HCT116 (cell line): ENCODE results near the gene CDH4. TPM values are rescaled to one million over a fixed set of nuclear protein-coding genes. Genes with fewer than 3 reads are reported as not detected.

ENCODE experiments used
- ATAC-seq: fragments of 200-7000 bp; cut with Tn5 transposase; 2 replicates; pipeline ENCODE4 v1.9.1; 2020; ENCODE audit warnings: mild to moderate bottlenecking, moderate library complexity
- BruUV-seq: library from RNA; stranded (reverse); fragments of 400-500 nt; replicated peaks from 2 replicates; lab custom pipeline; 2021; lab: Mats Ljungman, UMichigan
- CTCF ChIA-PET: fragments of 300-600 bp; sonication (Branson Sonifier 250); formaldehyde crosslinking; loops from one replicate; lab custom pipeline; 2021; ENCODE audit warnings: antibody characterized with exemption; lab: Charles Lee
- POLR2A ChIA-PET: fragments of 300-600, 350-600 bp; sonication (Branson Sonifier 250); formaldehyde crosslinking; loops from one replicate; lab custom pipeline; 2021; ENCODE audit warnings: antibody characterized with exemption; lab: Charles Lee
- RAD21 ChIA-PET, 2 experiments: fragments of 300-600 bp; sonication (Branson Sonifier 250); formaldehyde crosslinking; loops; one replicate each; lab custom pipeline; 2023; ENCODE audit warnings: low total read pairs in 2 of 2; ENCODE audit not compliant: uncharacterized antibody in 2 of 2, unreplicated experiment in 2 of 2, low non-redundant PET in 1 of 2; lab: Charles Lee
- DNase-seq: peaks from one replicate; pipeline ENCODE4 v3.0.0-alpha.2; 2010; ENCODE audit warnings: low read depth, low spot score
- H2AFZ ChIP-seq: fragments of 200-600 bp; shearing (Covaris generic), sonication (generic); 2 replicates; pipeline ENCODE4 v1.6.1; 2017; ENCODE audit warnings: low read depth, mixed run types, mixed read lengths, antibody characterized with exemption, low read length; ENCODE audit not compliant: poor library complexity, severe bottlenecking
- H3K27ac ChIP-seq: 2 replicates; pipeline ENCODE4 v1.5.1; 2012; ENCODE audit warnings: low read depth, low read length
- H3K27me3 ChIP-seq: fragments of 200-600 bp; sonication (generic); 2 replicates; pipeline ENCODE4 v1.6.1; 2016; ENCODE audit warnings: mixed run types, low read length, mixed read lengths; ENCODE audit not compliant: insufficient read depth
- H3K36me3 ChIP-seq, 2 experiments: fragments of 200-500 bp in 1 of 2; fragments of 200-600 bp in 1 of 2; sonication (Bioruptor generic) in 1 of 2; sonication (generic) in 1 of 2; 2 replicates each; pipeline versions ENCODE4 v1.5.1 to v1.6.1; 2014 to 2016; ENCODE audit warnings: low read length in 2 of 2, inconsistent platforms in 1 of 2, mixed read lengths in 1 of 2, mixed run types in 1 of 2; ENCODE audit not compliant: insufficient read depth in 2 of 2, control insufficient read depth in 1 of 2
- H3K4me1 ChIP-seq, 2 experiments: fragments of 200-600 bp in 1 of 2; sonication (generic) in 1 of 2; 2 replicates each; pipeline versions ENCODE4 v1.5.1 to v1.6.1; 2012 to 2017; ENCODE audit warnings: low read length in 2 of 2, inconsistent platforms in 1 of 2, mild to moderate bottlenecking in 1 of 2, mixed read lengths in 1 of 2, mixed run types in 1 of 2, moderate library complexity in 1 of 2; ENCODE audit not compliant: insufficient read depth in 2 of 2, control insufficient read depth in 1 of 2
- H3K4me2 ChIP-seq: fragments of 200-600 bp; sonication (generic); 2 replicates; pipeline ENCODE4 v1.6.1; 2017; ENCODE audit warnings: mixed run types, low read length, mixed read lengths
- H3K4me3 ChIP-seq, 2 experiments: fragments of 200-600 bp in 1 of 2; sonication (generic) in 1 of 2; replicated peaks in 1 of 2; 2 replicates each; pipeline ENCODE4 v1.5.1; 2011 to 2016; ENCODE audit warnings: low read length in 2 of 2, control low read depth in 1 of 2, low read depth in 1 of 2, mild to moderate bottlenecking in 1 of 2, mixed read lengths in 1 of 2, mixed run types in 1 of 2
- H3K79me2 ChIP-seq: fragments of 200-600 bp; sonication (generic); 2 replicates; pipeline ENCODE4 v1.6.1; 2017; ENCODE audit warnings: mild to moderate bottlenecking, mixed run types, low read length, moderate library complexity, mixed read lengths; ENCODE audit not compliant: insufficient read depth
- H3K9ac ChIP-seq: fragments of 200-600 bp; sonication (generic); 2 replicates; pipeline ENCODE4 v1.6.1; 2016; ENCODE audit warnings: low read length, mixed read lengths
- H3K9me2 ChIP-seq: fragments of 200-600 bp; sonication (generic), shearing (Covaris generic); 2 replicates; pipeline ENCODE4 v1.6.1; 2017; ENCODE audit warnings: mixed run types, mild to moderate bottlenecking, moderate library complexity; ENCODE audit not compliant: insufficient read depth
- H3K9me3 ChIP-seq, 2 experiments: fragments of 200-500 bp in 1 of 2; fragments of 200-600 bp in 1 of 2; sonication (Bioruptor generic) in 1 of 2; sonication (generic) in 1 of 2; 2 replicates each; pipeline ENCODE4 v1.6.1; 2014 to 2017; ENCODE audit warnings: low read length in 2 of 2, mixed read lengths in 2 of 2, inconsistent platforms in 1 of 2, low read depth in 1 of 2, mild to moderate bottlenecking in 1 of 2, mixed run types in 1 of 2, moderate library complexity in 1 of 2; ENCODE audit not compliant: control insufficient read depth in 1 of 2, insufficient read depth in 1 of 2
- H4K20me1 ChIP-seq: fragments of 200-600 bp; sonication (generic), shearing (Covaris generic); 2 replicates; pipeline ENCODE4 v1.6.1; 2017; ENCODE audit warnings: mixed run types, mild to moderate bottlenecking, moderate library complexity; ENCODE audit not compliant: insufficient read depth
- CBX3 ChIP-seq: IDR thresholded peaks from 2 replicates; pipeline ENCODE4 v1.6.1; 2012; ENCODE audit warnings: low read depth
- EGR1 ChIP-seq: IDR thresholded peaks from 2 replicates; pipeline ENCODE4 v1.6.1; 2012; ENCODE audit warnings: low read depth
- FOSL1 ChIP-seq: IDR thresholded peaks from 2 replicates; pipeline ENCODE4 v1.6.1; 2012; ENCODE audit warnings: low read depth
- JUND ChIP-seq: IDR thresholded peaks from 2 replicates; pipeline ENCODE4 v1.6.1; 2012
- SIN3A ChIP-seq: IDR thresholded peaks from 2 replicates; pipeline ENCODE4 v1.6.1; 2012; ENCODE audit warnings: low read depth
- SP1 ChIP-seq: IDR thresholded peaks from 2 replicates; pipeline ENCODE4 v1.6.1; 2012; ENCODE audit warnings: low read depth
- SRF ChIP-seq: IDR thresholded peaks from 2 replicates; pipeline ENCODE4 v1.6.1; 2012; ENCODE audit warnings: low read depth
- TCF7L2 ChIP-seq: IDR thresholded peaks from 2 replicates; pipeline ENCODE4 v1.7.0; 2011; ENCODE audit warnings: borderline replicate concordance, inconsistent platforms; ENCODE audit not compliant: insufficient read depth, insufficient read length; ENCODE audit errors: extremely low read depth
- YY1 ChIP-seq: IDR thresholded peaks from 2 replicates; pipeline ENCODE4 v1.6.1; 2011; ENCODE audit warnings: low read length, low read depth, moderate library complexity, mild to moderate bottlenecking; ENCODE audit not compliant: insufficient replicate concordance; ENCODE audit errors: extremely low read depth
- ZFX ChIP-seq: fragments of 450-650 bp; IDR thresholded peaks from 2 replicates; pipeline ENCODE4 v1.6.1; 2017
- ZNF274 ChIP-seq: fragments of 200-500 bp; sonication (Bioruptor generic); IDR thresholded peaks from 2 replicates; pipeline ENCODE4 v1.6.1; 2014; ENCODE audit warnings: mild to moderate bottlenecking, low read depth, low read length, inconsistent platforms
- intact Hi-C: fragments of 100-400 bp; cut with micrococcal nuclease; formaldehyde crosslinking; loops from 2 replicates; pipeline ENCODE4 v1.10.0; 2022
- total RNA-seq: library from RNA; stranded (reverse); gene quantifications from one replicate; pipeline ENCODE4 v1.2.1, GENCODE V29; 2021; ENCODE audit not compliant: unreplicated experiment
- TF ChIP-seq, protein P1 (sequence below): IDR thresholded peaks from 2 replicates; pipeline ENCODE4 v1.6.1; 2012; ENCODE audit warnings: low read depth
- TF ChIP-seq, protein P2 (sequence below): IDR thresholded peaks from 2 replicates; pipeline ENCODE4 v1.6.1; 2011; ENCODE audit warnings: mild to moderate bottlenecking, low read length, moderate library complexity; ENCODE audit not compliant: insufficient replicate concordance; ENCODE audit errors: extremely low read depth
- TF ChIP-seq, protein P3 (sequence below): IDR thresholded peaks from 2 replicates; pipeline ENCODE4 v1.6.1; 2012
- TF ChIP-seq, protein P4 (sequence below), 3 experiments: fragments of 200-600 bp in 1 of 3; sonication (generic) in 1 of 3; IDR thresholded peaks in 2 of 3; conservative IDR thresholded peaks in 1 of 3; 2 replicates each; pipeline ENCODE4 v1.5.1; 2012 to 2017; ENCODE audit warnings: low read depth in 2 of 3, low read length in 2 of 3, antibody characterized with exemption in 1 of 3, borderline replicate concordance in 1 of 3, control low read depth in 1 of 3, mild to moderate bottlenecking in 1 of 3, mixed read lengths in 1 of 3, mixed run types in 1 of 3, moderate library complexity in 1 of 3; ENCODE audit not compliant: insufficient read depth in 1 of 3

The CDH4 gene
- total RNA-seq, 1 experiment from 2014 or later, result not detected

DNA sequence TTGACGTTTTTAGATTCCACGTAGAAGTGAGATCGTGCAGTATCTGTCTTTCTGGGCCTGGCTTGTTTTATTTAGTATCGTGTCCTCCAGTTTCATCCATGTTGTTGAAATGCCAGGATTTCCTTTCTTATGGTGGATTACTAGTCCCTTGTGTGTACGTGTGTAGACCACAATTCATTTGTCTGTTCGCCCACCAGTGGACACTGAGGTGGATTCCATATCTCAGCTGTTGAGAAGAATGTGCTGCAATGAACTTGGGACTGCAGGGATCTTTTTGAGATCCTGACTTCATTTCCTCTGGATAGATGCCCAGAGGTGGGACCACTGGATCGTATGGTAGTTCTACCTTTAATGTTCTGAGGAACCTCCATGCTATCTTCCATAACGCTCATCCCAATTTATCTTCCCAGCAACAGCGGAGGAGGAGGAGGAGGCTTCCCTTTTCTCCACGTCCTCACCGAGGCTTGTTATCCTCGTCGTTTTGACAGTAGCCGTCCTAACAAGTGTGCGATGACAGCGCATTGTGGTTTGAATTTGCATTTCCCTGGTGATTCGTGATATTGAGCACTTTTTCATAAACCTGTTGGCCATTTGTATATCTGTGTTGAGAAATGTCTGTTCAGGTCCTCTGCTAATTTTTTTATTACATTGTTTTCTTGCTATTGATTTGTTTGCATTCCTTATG is 62.4 kb downstream of the CDH4 start:
- ATAC-seq (no peak), DNase-seq (no peak)
- Histone ChIP-seq H3K9me3 (peaks cover 10 to 16% of the 10 kb centered on the region in 2 experiments; a peak in 2 of 4 replicates), H3K27me3 (no peaks in the 10 kb centered on the region), H3K9ac (no peak overlapping the region), H3K9me2 (no peaks in the 10 kb centered on the region), H3K79me2 (no peaks in the 10 kb centered on the region), H4K20me1 (no peaks in the 10 kb centered on the region), H3K4me3 (no peak overlapping the region), H3K27ac (no peak overlapping the region), H3K36me3 (no peaks in the 10 kb centered on the region), H3K4me1 (no peaks in the 10 kb centered on the region), H3K4me2 (no peak overlapping the region), H2AFZ (no peak overlapping the region)
- BruUV-seq, result no TSS peak
- RAD21 ChIA-PET, result no interaction called here
- CTCF ChIA-PET, result no interaction called here
- intact Hi-C loops, result no loop called here
- POLR2A ChIA-PET, result no interaction called here
- no peak for TF ChIP-seq SRF
- no peak for TF ChIP-seq SP1
- TF ChIP-seq, protein P1, sequence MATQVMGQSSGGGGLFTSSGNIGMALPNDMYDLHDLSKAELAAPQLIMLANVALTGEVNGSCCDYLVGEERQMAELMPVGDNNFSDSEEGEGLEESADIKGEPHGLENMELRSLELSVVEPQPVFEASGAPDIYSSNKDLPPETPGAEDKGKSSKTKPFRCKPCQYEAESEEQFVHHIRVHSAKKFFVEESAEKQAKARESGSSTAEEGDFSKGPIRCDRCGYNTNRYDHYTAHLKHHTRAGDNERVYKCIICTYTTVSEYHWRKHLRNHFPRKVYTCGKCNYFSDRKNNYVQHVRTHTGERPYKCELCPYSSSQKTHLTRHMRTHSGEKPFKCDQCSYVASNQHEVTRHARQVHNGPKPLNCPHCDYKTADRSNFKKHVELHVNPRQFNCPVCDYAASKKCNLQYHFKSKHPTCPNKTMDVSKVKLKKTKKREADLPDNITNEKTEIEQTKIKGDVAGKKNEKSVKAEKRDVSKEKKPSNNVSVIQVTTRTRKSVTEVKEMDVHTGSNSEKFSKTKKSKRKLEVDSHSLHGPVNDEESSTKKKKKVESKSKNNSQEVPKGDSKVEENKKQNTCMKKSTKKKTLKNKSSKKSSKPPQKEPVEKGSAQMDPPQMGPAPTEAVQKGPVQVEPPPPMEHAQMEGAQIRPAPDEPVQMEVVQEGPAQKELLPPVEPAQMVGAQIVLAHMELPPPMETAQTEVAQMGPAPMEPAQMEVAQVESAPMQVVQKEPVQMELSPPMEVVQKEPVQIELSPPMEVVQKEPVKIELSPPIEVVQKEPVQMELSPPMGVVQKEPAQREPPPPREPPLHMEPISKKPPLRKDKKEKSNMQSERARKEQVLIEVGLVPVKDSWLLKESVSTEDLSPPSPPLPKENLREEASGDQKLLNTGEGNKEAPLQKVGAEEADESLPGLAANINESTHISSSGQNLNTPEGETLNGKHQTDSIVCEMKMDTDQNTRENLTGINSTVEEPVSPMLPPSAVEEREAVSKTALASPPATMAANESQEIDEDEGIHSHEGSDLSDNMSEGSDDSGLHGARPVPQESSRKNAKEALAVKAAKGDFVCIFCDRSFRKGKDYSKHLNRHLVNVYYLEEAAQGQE, result no peak
- TF ChIP-seq, protein P2, sequence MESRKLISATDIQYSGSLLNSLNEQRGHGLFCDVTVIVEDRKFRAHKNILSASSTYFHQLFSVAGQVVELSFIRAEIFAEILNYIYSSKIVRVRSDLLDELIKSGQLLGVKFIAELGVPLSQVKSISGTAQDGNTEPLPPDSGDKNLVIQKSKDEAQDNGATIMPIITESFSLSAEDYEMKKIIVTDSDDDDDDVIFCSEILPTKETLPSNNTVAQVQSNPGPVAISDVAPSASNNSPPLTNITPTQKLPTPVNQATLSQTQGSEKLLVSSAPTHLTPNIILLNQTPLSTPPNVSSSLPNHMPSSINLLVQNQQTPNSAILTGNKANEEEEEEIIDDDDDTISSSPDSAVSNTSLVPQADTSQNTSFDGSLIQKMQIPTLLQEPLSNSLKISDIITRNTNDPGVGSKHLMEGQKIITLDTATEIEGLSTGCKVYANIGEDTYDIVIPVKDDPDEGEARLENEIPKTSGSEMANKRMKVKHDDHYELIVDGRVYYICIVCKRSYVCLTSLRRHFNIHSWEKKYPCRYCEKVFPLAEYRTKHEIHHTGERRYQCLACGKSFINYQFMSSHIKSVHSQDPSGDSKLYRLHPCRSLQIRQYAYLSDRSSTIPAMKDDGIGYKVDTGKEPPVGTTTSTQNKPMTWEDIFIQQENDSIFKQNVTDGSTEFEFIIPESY, result no peak
- TF ChIP-seq CBX3, result no peak
- TF ChIP-seq, protein P3, sequence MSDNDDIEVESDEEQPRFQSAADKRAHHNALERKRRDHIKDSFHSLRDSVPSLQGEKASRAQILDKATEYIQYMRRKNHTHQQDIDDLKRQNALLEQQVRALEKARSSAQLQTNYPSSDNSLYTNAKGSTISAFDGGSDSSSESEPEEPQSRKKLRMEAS, result no peak
- TF ChIP-seq FOSL1, result no peak
- TF ChIP-seq, protein P4, sequence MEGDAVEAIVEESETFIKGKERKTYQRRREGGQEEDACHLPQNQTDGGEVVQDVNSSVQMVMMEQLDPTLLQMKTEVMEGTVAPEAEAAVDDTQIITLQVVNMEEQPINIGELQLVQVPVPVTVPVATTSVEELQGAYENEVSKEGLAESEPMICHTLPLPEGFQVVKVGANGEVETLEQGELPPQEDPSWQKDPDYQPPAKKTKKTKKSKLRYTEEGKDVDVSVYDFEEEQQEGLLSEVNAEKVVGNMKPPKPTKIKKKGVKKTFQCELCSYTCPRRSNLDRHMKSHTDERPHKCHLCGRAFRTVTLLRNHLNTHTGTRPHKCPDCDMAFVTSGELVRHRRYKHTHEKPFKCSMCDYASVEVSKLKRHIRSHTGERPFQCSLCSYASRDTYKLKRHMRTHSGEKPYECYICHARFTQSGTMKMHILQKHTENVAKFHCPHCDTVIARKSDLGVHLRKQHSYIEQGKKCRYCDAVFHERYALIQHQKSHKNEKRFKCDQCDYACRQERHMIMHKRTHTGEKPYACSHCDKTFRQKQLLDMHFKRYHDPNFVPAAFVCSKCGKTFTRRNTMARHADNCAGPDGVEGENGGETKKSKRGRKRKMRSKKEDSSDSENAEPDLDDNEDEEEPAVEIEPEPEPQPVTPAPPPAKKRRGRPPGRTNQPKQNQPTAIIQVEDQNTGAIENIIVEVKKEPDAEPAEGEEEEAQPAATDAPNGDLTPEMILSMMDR (IDR thresholded peaks at IDR 0.05 in 2 of 3, conservative IDR thresholded peaks at IDR 0.05 in 1 of 3; ENCODE audit: borderline replicate concordance in 1 of 3, insufficient read depth in 1 of 3, low read depth in 2 of 3, low read length in 2 of 3), result no peak
- no peak for TF ChIP-seq ZFX
- TF ChIP-seq EGR1, result no peak
- no peak for TF ChIP-seq YY1
- no peak for TF ChIP-seq ZNF274
- no peak for TF ChIP-seq SIN3A
- no peak for TF ChIP-seq JUND
- TF ChIP-seq TCF7L2, result no peak
